KMS-11 (cell line): ENCODE data around the gene TPMT.

Experiments
- H2AFZ ChIP-seq: fragments of 200-600 bp; sonication (generic); 2 replicates; pipeline ENCODE4 v1.6.1; 2016; ENCODE audit warnings: antibody characterized with exemption, mixed run types, low read depth
- H3K27ac ChIP-seq: fragments of 200-600 bp; sonication (generic); 2 replicates; pipeline ENCODE4 v1.6.1; 2016; ENCODE audit warnings: mild to moderate bottlenecking, mixed run types
- H3K27me3 ChIP-seq: fragments of 200-600 bp; sonication (generic); 2 replicates; pipeline ENCODE4 v1.6.1; 2017; ENCODE audit warnings: mild to moderate bottlenecking, low read depth, mixed run types, moderate library complexity; ENCODE audit not compliant: insufficient read depth
- H3K36me3 ChIP-seq: fragments of 200-600 bp; sonication (generic); 2 replicates; pipeline ENCODE4 v1.6.1; 2017; ENCODE audit warnings: mild to moderate bottlenecking, mixed run types; ENCODE audit not compliant: insufficient read depth
- H3K4me1 ChIP-seq: fragments of 200-600 bp; sonication (generic); 2 replicates; pipeline ENCODE4 v1.6.1; 2016; ENCODE audit warnings: mild to moderate bottlenecking, low read depth, mixed run types; ENCODE audit not compliant: poor library complexity, severe bottlenecking
- H3K4me2 ChIP-seq: fragments of 200-600 bp; sonication (generic); 2 replicates; pipeline ENCODE4 v1.7.0; 2016; ENCODE audit warnings: mild to moderate bottlenecking, mixed run types
- H3K4me3 ChIP-seq: fragments of 200-600 bp; sonication (generic); IDR thresholded peaks from 2 replicates; pipeline ENCODE4 v1.6.1; 2017; ENCODE audit warnings: low read depth, low read length, mixed read lengths; ENCODE audit not compliant: insufficient read depth
- H3K79me2 ChIP-seq: fragments of 200-600 bp; sonication (generic); 2 replicates; pipeline ENCODE4 v1.6.1; 2016; ENCODE audit warnings: low read depth, mixed run types; ENCODE audit not compliant: insufficient read depth
- H3K9ac ChIP-seq: fragments of 200-600 bp; sonication (generic); 2 replicates; pipeline ENCODE4 v1.6.1; 2016; ENCODE audit warnings: mild to moderate bottlenecking, mixed run types
- H4K20me1 ChIP-seq: fragments of 200-600 bp; sonication (generic); 2 replicates; pipeline ENCODE4 v1.6.1; 2016; ENCODE audit warnings: mild to moderate bottlenecking, mixed run types; ENCODE audit not compliant: insufficient read depth
- CTCF ChIP-seq: fragments of 200-600 bp; sonication (generic); conservative IDR thresholded peaks from 2 replicates; pipeline ENCODE4 v1.6.1; 2017; ENCODE audit warnings: low read depth, mild to moderate bottlenecking, antibody characterized with exemption, low read length, moderate library complexity, mixed read lengths

TPMT gene

GRCh38 chr6:18135171-18135570 is 19.7 kb downstream of the TPMT start:
- H4K20me1 ChIP-seq = no peaks in the 10 kb centered on the region
- no peak overlapping the region for H2AFZ ChIP-seq
- H3K4me1 ChIP-seq = no peaks in the 10 kb centered on the region
- H3K27me3 ChIP-seq = no peaks in the 10 kb centered on the region
- H3K4me2 ChIP-seq = no peak overlapping the region
- no peak overlapping the region for H3K4me3 ChIP-seq
- H3K27ac ChIP-seq = no peak overlapping the region
- no peaks in the 10 kb centered on the region for H3K36me3 ChIP-seq
- H3K9ac ChIP-seq = no peak overlapping the region
- no peaks in the 10 kb centered on the region for H3K79me2 ChIP-seq
- no peak for TF ChIP-seq CTCF

GRCh38 chr6:18132346-18132745 is 22.5 kb downstream of the TPMT start:
- Histone ChIP-seq H4K20me1 (no peaks in the 10 kb centered on the region), H3K4me1 (no peaks in the 10 kb centered on the region), H3K4me3 (no peak overlapping the region), H3K4me2 (no peak overlapping the region), H3K27me3 (no peaks in the 10 kb centered on the region), H3K27ac (no peak overlapping the region), H3K36me3 (no peaks in the 10 kb centered on the region), H2AFZ (no peak overlapping the region), H3K9ac (no peak overlapping the region), H3K79me2 (no peaks in the 10 kb centered on the region)
- no peak for TF ChIP-seq CTCF

GRCh38 chr6:18126121-18126520 is 28.8 kb downstream of the TPMT start:
- H2AFZ ChIP-seq = no peak overlapping the region
- no peak overlapping the region for H3K9ac ChIP-seq
- H3K4me1 ChIP-seq = no peaks in the 10 kb centered on the region
- H3K4me2 ChIP-seq = no peak overlapping the region
- no peak overlapping the region for H3K27ac ChIP-seq
- H4K20me1 ChIP-seq = no peaks in the 10 kb centered on the region
- no peak for TF ChIP-seq CTCF
- H3K36me3 ChIP-seq = no peaks in the 10 kb centered on the region
- H3K79me2 ChIP-seq = no peaks in the 10 kb centered on the region
- no peaks in the 10 kb centered on the region for H3K27me3 ChIP-seq
- H3K4me3 ChIP-seq = no peak overlapping the region

GRCh38 chr6:18122128-18123093 is 32.5 kb downstream of the TPMT start, which contains the start of gene NHLRC1:
Gene NHLRC1, minus strand, starts transcription at chr6:18122677. Its CDS starts 71 bp downstream, at chr6:18122606.
- H3K4me1 ChIP-seq = no peaks in the 10 kb centered on the region
- H3K79me2 ChIP-seq = no peaks in the 10 kb centered on the region
- no peak within 1 kb of the TSS for H3K27ac ChIP-seq
- no peak within 1 kb of the TSS for H3K4me2 ChIP-seq
- no peak within 1 kb of the TSS for H3K9ac ChIP-seq
- H2AFZ ChIP-seq = no peak within 1 kb of the TSS
- no peaks in the 10 kb centered on the region for H4K20me1 ChIP-seq
- H3K36me3 ChIP-seq = no peaks in the 10 kb centered on the region
- no peak within 1 kb of the TSS for H3K4me3 ChIP-seq
- H3K27me3 ChIP-seq = no peaks in the 10 kb centered on the region
- no peak for TF ChIP-seq CTCF
